ENCODE results near the gene PRDX1.
A peak's percentile ranks its signal among the peaks of the same experiment; 100 is the strongest.

The PRDX1 gene

GRCh38 chr1:45510972-45511527 is 10.6 kb downstream of the PRDX1 start:
- no peak for TF ChIP-seq CTCF (conservative IDR thresholded peaks at IDR 0.05; ENCODE audit: low read depth, low read length)

GRCh38 chr1:45510036-45510971 is 11.4 kb downstream of the PRDX1 start:
- no peak overlapping the region for H3K4me3 ChIP-seq (ENCODE audit: low read depth, low read length)
- DNase-seq (ENCODE audit: low read depth): no peak
- no peak for TF ChIP-seq CTCF (conservative IDR thresholded peaks at IDR 0.05; ENCODE audit: low read depth, low read length)

More at GRCh38 chr1:45510972-45511527, 10.6 kb downstream of the PRDX1 start:
- no peak for DNase-seq (ENCODE audit: low read depth)
- H3K4me3 ChIP-seq (ENCODE audit: low read depth, low read length): no peak overlapping the region

GRCh38 chr1:45508295-45509151 is 13.2 kb downstream of the PRDX1 start:
- no peak overlapping the region for H3K4me3 ChIP-seq (ENCODE audit: low read depth, low read length)
- peak; percentile 27 for TF ChIP-seq CTCF (conservative IDR thresholded peaks at IDR 0.05; ENCODE audit: low read depth, low read length)
- peak; percentile 37 for DNase-seq (ENCODE audit: low read depth)

GRCh38 chr1:45507893-45508292 is 13.8 kb downstream of the PRDX1 start:
- no peak for TF ChIP-seq CTCF (conservative IDR thresholded peaks at IDR 0.05; ENCODE audit: low read depth, low read length)
- DNase-seq (ENCODE audit: low read depth): no peak

GRCh38 chr1:45507195-45507594 is 14.5 kb downstream of the PRDX1 start:
- H3K4me3 ChIP-seq (ENCODE audit: low read depth, low read length): no peak overlapping the region
- TF ChIP-seq CTCF (conservative IDR thresholded peaks at IDR 0.05; ENCODE audit: low read depth, low read length): no peak
- no peak for DNase-seq (ENCODE audit: low read depth)

More at GRCh38 chr1:45507893-45508292, 13.8 kb downstream of the PRDX1 start:
- H3K4me3 ChIP-seq (ENCODE audit: low read depth, low read length): no peak overlapping the region

- H3K4me3 ChIP-seq (ENCODE audit: low read depth, low read length): no peak overlapping the region
- no peak for TF ChIP-seq CTCF (conservative IDR thresholded peaks at IDR 0.05; ENCODE audit: low read depth, low read length)
- DNase-seq (ENCODE audit: low read depth): no peak
These were observed 18.0 kb downstream of the PRDX1 start for GRCh38 chr1:45503462-45504360.

Measured in choroid plexus epithelial cell (primary cell).